OCI-LY1 (cell line): ENCODE data around the gene RNASE2.

Experiments used
- EZH2 ChIP-seq: fragments of 200-600 bp; sonication (generic), shearing (Covaris generic); IDR thresholded peaks from 2 replicates; pipeline ENCODE4 v1.8.0; 2017; ENCODE audit warnings: borderline replicate concordance, mixed run types, mild to moderate bottlenecking, antibody characterized with exemption, low read length, moderate library complexity, mixed read lengths
- TF ChIP-seq, protein P1 (sequence below): fragments of 200-600 bp; sonication (generic), shearing (Covaris generic); IDR thresholded peaks from 2 replicates; pipeline ENCODE4 v1.5.1; 2017; ENCODE audit warnings: mild to moderate bottlenecking, antibody characterized with exemption, low read length, moderate library complexity, mixed read lengths

DNA sequence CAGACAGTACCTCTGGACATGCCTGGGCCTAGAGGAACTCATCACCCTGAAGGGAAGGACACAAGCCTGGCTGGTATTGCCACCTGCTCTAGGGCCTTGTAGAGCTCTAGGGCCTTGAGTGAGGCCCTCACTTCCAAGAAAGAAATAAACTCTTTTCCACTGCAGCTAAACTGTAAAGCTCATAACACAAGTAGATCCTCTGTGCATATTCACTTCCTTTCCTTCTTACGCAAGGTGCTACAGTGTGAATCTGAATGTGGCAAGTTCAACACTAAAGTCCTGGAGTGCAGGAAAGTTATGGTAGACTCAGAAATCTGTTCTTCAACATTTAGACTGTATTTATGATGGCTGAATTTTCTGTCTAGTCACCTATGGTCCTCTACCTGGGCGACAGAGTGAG, 49.6 kb upstream of the RNASE2 start:
- TF ChIP-seq EZH2, result no peak
- TF ChIP-seq, protein P1, sequence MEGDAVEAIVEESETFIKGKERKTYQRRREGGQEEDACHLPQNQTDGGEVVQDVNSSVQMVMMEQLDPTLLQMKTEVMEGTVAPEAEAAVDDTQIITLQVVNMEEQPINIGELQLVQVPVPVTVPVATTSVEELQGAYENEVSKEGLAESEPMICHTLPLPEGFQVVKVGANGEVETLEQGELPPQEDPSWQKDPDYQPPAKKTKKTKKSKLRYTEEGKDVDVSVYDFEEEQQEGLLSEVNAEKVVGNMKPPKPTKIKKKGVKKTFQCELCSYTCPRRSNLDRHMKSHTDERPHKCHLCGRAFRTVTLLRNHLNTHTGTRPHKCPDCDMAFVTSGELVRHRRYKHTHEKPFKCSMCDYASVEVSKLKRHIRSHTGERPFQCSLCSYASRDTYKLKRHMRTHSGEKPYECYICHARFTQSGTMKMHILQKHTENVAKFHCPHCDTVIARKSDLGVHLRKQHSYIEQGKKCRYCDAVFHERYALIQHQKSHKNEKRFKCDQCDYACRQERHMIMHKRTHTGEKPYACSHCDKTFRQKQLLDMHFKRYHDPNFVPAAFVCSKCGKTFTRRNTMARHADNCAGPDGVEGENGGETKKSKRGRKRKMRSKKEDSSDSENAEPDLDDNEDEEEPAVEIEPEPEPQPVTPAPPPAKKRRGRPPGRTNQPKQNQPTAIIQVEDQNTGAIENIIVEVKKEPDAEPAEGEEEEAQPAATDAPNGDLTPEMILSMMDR, result no peak
